Neuronal stem cell (in vitro differentiated cells): ENCODE results near the gene KRTAP6-2.

Experiments
- DNase-seq: peaks from one replicate; pipeline ENCODE4 v3.0.0-alpha.2; 2013; ENCODE audit warnings: low spot score
- H2AFZ ChIP-seq: one replicate; pipeline ENCODE4 v1.6.1; 2013; ENCODE audit warnings: mild to moderate bottlenecking, low read length, inconsistent platforms
- H2AK5ac ChIP-seq: 2 replicates; pipeline ENCODE4 v1.6.1; 2013; ENCODE audit warnings: low read depth, mild to moderate bottlenecking, inconsistent platforms, low read length, moderate library complexity, mixed read lengths
- H2BK120ac ChIP-seq: 2 replicates; pipeline ENCODE4 v1.6.1; 2013; ENCODE audit warnings: low read depth, mild to moderate bottlenecking, inconsistent platforms, low read length, moderate library complexity, mixed read lengths
- H2BK12ac ChIP-seq: one replicate; pipeline ENCODE4 v1.6.1; 2013; ENCODE audit warnings: low read length, inconsistent platforms
- H2BK15ac ChIP-seq: 2 replicates; pipeline ENCODE4 v1.6.1; 2013; ENCODE audit warnings: mild to moderate bottlenecking, low read length, inconsistent platforms, mixed read lengths
- H2BK5ac ChIP-seq: one replicate; pipeline ENCODE4 v1.6.1; 2013; ENCODE audit warnings: inconsistent platforms, mild to moderate bottlenecking, low read length, moderate library complexity
- H3K14ac ChIP-seq: one replicate; pipeline ENCODE4 v1.6.1; 2013; ENCODE audit warnings: low read length, inconsistent platforms
- H3K18ac ChIP-seq: 2 replicates; pipeline ENCODE4 v1.6.1; 2013; ENCODE audit warnings: low read length, inconsistent platforms
- H3K23ac ChIP-seq: 2 replicates; pipeline ENCODE4 v1.6.1; 2013; ENCODE audit warnings: low read depth, mild to moderate bottlenecking, mixed read lengths, low read length, inconsistent platforms; ENCODE audit not compliant: poor library complexity
- H3K27ac ChIP-seq: replicated peaks from 3 replicates; pipeline ENCODE4 v1.5.1; 2013; ENCODE audit warnings: low read length, inconsistent platforms
- H3K27me3 ChIP-seq, 3 experiments: 2 replicates each; pipeline ENCODE4 v1.6.1; 2013; ENCODE audit warnings: low read length in 3 of 3, mild to moderate bottlenecking in 2 of 3, inconsistent platforms in 1 of 3, low read depth in 1 of 3, mixed read lengths in 1 of 3, moderate library complexity in 1 of 3; ENCODE audit not compliant: control insufficient read depth in 3 of 3, insufficient read depth in 3 of 3
- H3K36me3 ChIP-seq, 2 donors: replicated peaks in 1 of 2; 2 replicates each; pipeline ENCODE4 v1.6.1; 2013; ENCODE audit warnings: low read length in 2 of 2; ENCODE audit not compliant: control insufficient read depth in 2 of 2, insufficient read depth in 2 of 2
- H3K4ac ChIP-seq: 2 replicates; pipeline ENCODE4 v1.6.1; 2013; ENCODE audit warnings: inconsistent platforms, mild to moderate bottlenecking, low read length, moderate library complexity
- H3K4me1 ChIP-seq, 2 donors: 1 replicate in 1 of 2; 2 replicates in 1 of 2; pipeline ENCODE4 v1.6.1; 2013; ENCODE audit warnings: low read length in 2 of 2, low read depth in 1 of 2; ENCODE audit not compliant: control insufficient read depth in 2 of 2, insufficient read depth in 1 of 2
- H3K4me2 ChIP-seq: one replicate; pipeline ENCODE4 v1.6.1; 2013; ENCODE audit warnings: mild to moderate bottlenecking, low read length, inconsistent platforms; ENCODE audit not compliant: insufficient read depth, poor library complexity, severe bottlenecking
- H3K4me3 ChIP-seq, 2 donors: 2 replicates each; pipeline ENCODE4 v1.5.1; 2013; ENCODE audit warnings: low read length in 2 of 2, mild to moderate bottlenecking in 2 of 2, inconsistent platforms in 1 of 2, moderate library complexity in 1 of 2
- H3K79me1 ChIP-seq: one replicate; pipeline ENCODE4 v1.6.1; 2013; ENCODE audit warnings: low read depth, mild to moderate bottlenecking, inconsistent platforms, low read length, moderate library complexity
- H3K9ac ChIP-seq: one replicate; pipeline ENCODE4 v1.6.1; 2013; ENCODE audit warnings: mild to moderate bottlenecking, low read depth, low read length, inconsistent platforms; ENCODE audit not compliant: poor library complexity
- H3K9me3 ChIP-seq, 2 donors: replicated peaks in 1 of 2; 2 replicates each; pipeline versions ENCODE3 to v1.6.1; 2013; ENCODE audit warnings: low read length in 2 of 2, mild to moderate bottlenecking in 2 of 2, inconsistent platforms in 1 of 2, low read depth in 1 of 2, mixed read lengths in 1 of 2, moderate library complexity in 1 of 2; ENCODE audit not compliant: control insufficient read depth in 2 of 2, insufficient read depth in 1 of 2
- H4K8ac ChIP-seq: one replicate; pipeline ENCODE4 v1.6.1; 2013; ENCODE audit warnings: low read depth, mild to moderate bottlenecking, inconsistent platforms, low read length, moderate library complexity
- H4K91ac ChIP-seq: one replicate; pipeline ENCODE4 v1.6.1; 2013; ENCODE audit warnings: low read length, low read depth, mild to moderate bottlenecking, inconsistent platforms; ENCODE audit not compliant: poor library complexity
- WGBS, 2 donors: extraction: QIAGEN DNeasy Blood & Tissue Kit; methylation state at CpG; one replicate each; pipeline ENCODE4 v1.1.7; 2013; ENCODE audit warnings: missing lambda C conversion rate in 2 of 2, mixed read lengths in 1 of 2; ENCODE audit not compliant: insufficient read length in 2 of 2, insufficient replicate concordance in 1 of 2; ENCODE audit errors: extremely low coverage in 2 of 2; 5-methylcytosine and 5-hydroxymethylcytosine counted together

The KRTAP6-2 gene

GRCh38 chr21:30580132-30580531 lies 18.6 kb downstream of the KRTAP6-2 start:
- H3K23ac ChIP-seq: no peak overlapping the region
- no peak overlapping the region for H3K9ac ChIP-seq
- H2AFZ ChIP-seq: no peak overlapping the region
- H2BK120ac ChIP-seq: no peak overlapping the region
- no peak overlapping the region for H3K4ac ChIP-seq
- no peak overlapping the region for H4K8ac ChIP-seq
- H3K14ac ChIP-seq: no peak overlapping the region
- H3K4me2 ChIP-seq: no peak overlapping the region
- H3K4me3 ChIP-seq: no peak overlapping the region
- peak overlapping the region; percentile 14 for H3K27ac ChIP-seq
- H3K36me3 ChIP-seq: no peaks in the 10 kb centered on the region
- DNase-seq: no peak
- no peaks in the 10 kb centered on the region for H3K9me3 ChIP-seq
- H3K18ac ChIP-seq: no peak overlapping the region
- H2BK15ac ChIP-seq: no peak overlapping the region
- no CpG with 5 or more reads among the region's 3 CpGs for WGBS, 2 donors
- H4K91ac ChIP-seq: no peak overlapping the region
- no peak overlapping the region for H2AK5ac ChIP-seq
- H3K79me1 ChIP-seq: no peaks in the 10 kb centered on the region
- no peak overlapping the region for H2BK12ac ChIP-seq
- H2BK5ac ChIP-seq: no peak overlapping the region
- no peaks in the 10 kb centered on the region for H3K27me3 ChIP-seq
- peaks cover 0 to 13% of the 10 kb centered on the region in 2 donors for H3K4me1 ChIP-seq

GRCh38 chr21:30579346-30579745 lies 19.4 kb downstream of the KRTAP6-2 start:
- Histone ChIP-seq H3K14ac (no peak overlapping the region), H3K79me1 (no peaks in the 10 kb centered on the region), H3K9ac (no peak overlapping the region), H4K8ac (no peak overlapping the region), H2BK5ac (no peak overlapping the region), H2BK15ac (no peak overlapping the region), H3K36me3 (no peaks in the 10 kb centered on the region), H3K23ac (no peak overlapping the region), H4K91ac (no peak overlapping the region), H3K4ac (no peak overlapping the region), H3K4me1 (peaks cover 0 to 13% of the 10 kb centered on the region in 2 donors), H3K4me2 (no peak overlapping the region), H3K9me3 (no peaks in the 10 kb centered on the region), H2AFZ (no peak overlapping the region), H2AK5ac (no peak overlapping the region), H3K27me3 (no peaks in the 10 kb centered on the region), H3K18ac (no peak overlapping the region), H2BK120ac (no peak overlapping the region), H2BK12ac (no peak overlapping the region), H3K4me3 (no peak overlapping the region), H3K27ac (no peak overlapping the region)
- peak; percentile 29 for DNase-seq
- no CpG with 5 or more reads among the region's 1 CpG for WGBS, 2 donors

- Histone ChIP-seq H3K18ac (no peak overlapping the region), H2AK5ac (no peak overlapping the region), H3K9ac (no peak overlapping the region), H3K27me3 (no peaks in the 10 kb centered on the region), H3K36me3 (no peaks in the 10 kb centered on the region), H3K79me1 (no peaks in the 10 kb centered on the region), H2BK120ac (no peak overlapping the region), H3K4me3 (no peak overlapping the region), H3K9me3 (no peaks in the 10 kb centered on the region), H2BK15ac (no peak overlapping the region), H2BK5ac (no peak overlapping the region), H2AFZ (no peak overlapping the region), H4K91ac (no peak overlapping the region), H3K27ac (peak overlapping the region; percentile 24), H2BK12ac (no peak overlapping the region), H3K23ac (no peak overlapping the region), H4K8ac (no peak overlapping the region), H3K14ac (no peak overlapping the region), H3K4ac (no peak overlapping the region), H3K4me1 (peaks cover 0 to 8% of the 10 kb centered on the region in 2 donors), H3K4me2 (no peak overlapping the region)
- DNase-seq: no peak
Measured at GRCh38 chr21:30577766-30578165, 20.9 kb downstream of the KRTAP6-2 start.

GRCh38 chr21:30567617-30568016 lies 31.1 kb downstream of the KRTAP6-2 start:
- Histone ChIP-seq H2AK5ac (no peak overlapping the region), H3K9me3 (no peaks in the 10 kb centered on the region), H2BK5ac (no peak overlapping the region), H2AFZ (no peak overlapping the region), H3K4me2 (no peak overlapping the region), H3K9ac (no peak overlapping the region), H3K79me1 (no peaks in the 10 kb centered on the region), H3K4me1 (no peaks in the 10 kb centered on the region), H2BK15ac (no peak overlapping the region), H3K23ac (no peak overlapping the region), H3K27ac (no peak overlapping the region), H3K14ac (no peak overlapping the region), H3K4ac (no peak overlapping the region), H2BK120ac (no peak overlapping the region), H3K18ac (no peak overlapping the region), H3K4me3 (no peak overlapping the region), H3K27me3 (no peaks in the 10 kb centered on the region), H2BK12ac (no peak overlapping the region), H4K8ac (no peak overlapping the region), H4K91ac (no peak overlapping the region), H3K36me3 (no peaks in the 10 kb centered on the region)
- no peak for DNase-seq
